CD14-positive monocyte (primary cell): Measurements from ENCODE around the gene PFDN2. TPM values are rescaled to one million over a fixed set of nuclear protein-coding genes. Genes with fewer than 3 reads are reported as not detected.
"Not testable (repeated sequence)": the region's sequence is repeated elsewhere in the genome, so short reads cannot be mapped to it uniquely, and the experiment has no call there.

Experiments
- DNase-seq, 3 donors: peaks; one replicate each; pipeline ENCODE4 v3.0.0-alpha.2; 2011 to 2022
- H2AFZ ChIP-seq: 2 replicates; pipeline ENCODE4 v1.6.0; 2012; ENCODE audit warnings: mild to moderate bottlenecking, low read depth, low read length, inconsistent platforms; ENCODE audit not compliant: insufficient read depth, poor library complexity, severe bottlenecking
- H3K27ac ChIP-seq, 2 donors: 1 replicate in 1 of 2; 2 replicates in 1 of 2; pipeline ENCODE4 v1.5.1; 2012 to 2013; ENCODE audit warnings: low read length in 2 of 2, control low read depth in 1 of 2, inconsistent platforms in 1 of 2, low read depth in 1 of 2, mild to moderate bottlenecking in 1 of 2
- H3K27me3 ChIP-seq, 2 donors: one replicate each; pipeline versions ENCODE4 v1.6.0 to v1.6.1; 2011 to 2013; ENCODE audit warnings: low read length in 2 of 2; ENCODE audit not compliant: control insufficient read depth in 2 of 2, insufficient read depth in 2 of 2
- H3K36me3 ChIP-seq, 2 donors: replicated peaks in 1 of 2; 1 replicate in 1 of 2; 2 replicates in 1 of 2; pipeline versions ENCODE4 v1.5.1 to v1.6.1; 2012 to 2013; ENCODE audit warnings: low read length in 2 of 2, control low read depth in 1 of 2, inconsistent platforms in 1 of 2, mild to moderate bottlenecking in 1 of 2; ENCODE audit not compliant: insufficient read depth in 2 of 2, control insufficient read depth in 1 of 2
- H3K4me1 ChIP-seq, 2 donors: 1 replicate in 1 of 2; 2 replicates in 1 of 2; pipeline versions ENCODE4 v1.5.1 to v1.6.1; 2012 to 2013; ENCODE audit warnings: low read length in 2 of 2, control low read depth in 1 of 2, inconsistent platforms in 1 of 2, mild to moderate bottlenecking in 1 of 2, moderate library complexity in 1 of 2; ENCODE audit not compliant: insufficient read depth in 2 of 2, control insufficient read depth in 1 of 2
- H3K4me2 ChIP-seq: replicated peaks from 2 replicates; pipeline ENCODE3; 2012; ENCODE audit warnings: low read length, moderate library complexity, mild to moderate bottlenecking; ENCODE audit not compliant: poor library complexity, severe bottlenecking; ENCODE audit errors: extremely low read depth
- H3K4me3 ChIP-seq, 3 experiments: fragments of 200-600 bp in 1 of 3; sonication (generic) in 1 of 3; replicated peaks in 1 of 3; 1 replicate in 2 of 3; 2 replicates in 1 of 3; pipeline ENCODE4 v1.5.1; 2011 to 2013; ENCODE audit warnings: low read length in 3 of 3, mild to moderate bottlenecking in 3 of 3, control low read depth in 2 of 3, low read depth in 2 of 3, inconsistent platforms in 1 of 3, moderate library complexity in 1 of 3
- H3K79me2 ChIP-seq: 2 replicates; pipeline ENCODE4 v1.6.0; 2012; ENCODE audit warnings: mild to moderate bottlenecking, control low read depth, inconsistent platforms, low read length, moderate library complexity; ENCODE audit not compliant: insufficient read depth
- H3K9ac ChIP-seq: 2 replicates; pipeline ENCODE4 v1.6.0; 2017; ENCODE audit warnings: low read length, mild to moderate bottlenecking; ENCODE audit not compliant: insufficient read depth, poor library complexity, severe bottlenecking
- H3K9me3 ChIP-seq, 2 donors: replicated peaks in 1 of 2; 1 replicate in 1 of 2; 2 replicates in 1 of 2; pipeline versions ENCODE4 v1.5.1 to v1.6.1; 2012 to 2013; ENCODE audit warnings: low read length in 2 of 2, control low read depth in 1 of 2; ENCODE audit not compliant: control insufficient read depth in 1 of 2, insufficient read depth in 1 of 2
- H4K20me1 ChIP-seq: 2 replicates; pipeline ENCODE4 v1.6.0; 2012; ENCODE audit warnings: mild to moderate bottlenecking, low read length, control low read depth, moderate library complexity; ENCODE audit not compliant: insufficient read depth
- H3K27ac Mint-ChIP-seq, 7 donors: one replicate each; pipeline ENCODE4 v1.8.0; 2020; ENCODE audit warnings: mild to moderate bottlenecking in 7 of 7, mixed read lengths in 7 of 7, moderate library complexity in 6 of 7, inconsistent platforms in 2 of 7
- H3K27me3 Mint-ChIP-seq, 3 donors: one replicate each; pipeline ENCODE4 v1.8.0; 2021 to 2022; ENCODE audit warnings: low read depth in 3 of 3, mild to moderate bottlenecking in 3 of 3, mixed read lengths in 3 of 3, moderate library complexity in 3 of 3, inconsistent platforms in 1 of 3
- H3K36me3 Mint-ChIP-seq, 2 donors: one replicate each; pipeline ENCODE4 v1.8.0; 2020; ENCODE audit warnings: mixed read lengths in 2 of 2, inconsistent platforms in 1 of 2, mild to moderate bottlenecking in 1 of 2
- H3K4me1 Mint-ChIP-seq: one replicate; pipeline ENCODE4 v1.8.0; 2020; ENCODE audit warnings: mild to moderate bottlenecking, mixed read lengths
- H3K4me3 Mint-ChIP-seq, 2 donors: one replicate each; pipeline ENCODE4 v1.8.0; 2020; ENCODE audit warnings: mild to moderate bottlenecking in 2 of 2, mixed read lengths in 2 of 2, moderate library complexity in 1 of 2
- H3K9me3 Mint-ChIP-seq, 7 donors: one replicate each; pipeline ENCODE4 v1.8.0; 2020 to 2022; ENCODE audit warnings: mixed read lengths in 7 of 7, mild to moderate bottlenecking in 6 of 7, moderate library complexity in 6 of 7, inconsistent platforms in 2 of 7
- WGBS: methylation state at CpG from one replicate; pipeline ENCODE4 v1.1.5; 2013; ENCODE audit warnings: missing lambda C conversion rate; ENCODE audit not compliant: insufficient coverage; 5-methylcytosine and 5-hydroxymethylcytosine counted together
- intact Hi-C, 2 donors: fragments of 100-400 bp; cut with micrococcal nuclease; formaldehyde crosslinking; loops; one replicate each; pipeline versions ENCODE4 v1.15.0 to v1.15.1; 2023
- polyA plus RNA-seq, 3 donors: library from polyadenylated mRNA; depleted of rRNA in 1 of 3; unstranded in 2 of 3; stranded (reverse) in 1 of 3; fragments of 300-500 nt in 2 of 3; fragments of >200 nt in 1 of 3; fragmentation: Illumina TruSeq in 2 of 3; gene quantifications; 1 replicate in 2 of 3; 2 replicates in 1 of 3; pipeline ENCODE4 v1.2.3, GENCODE V29; 2012 to 2021
- TF ChIP-seq, protein P1 (sequence below): fragments of 200-600 bp; IDR thresholded peaks from one replicate; pipeline ENCODE4 v1.8.0; 2022; ENCODE audit warnings: antibody characterized with exemption, mild to moderate bottlenecking

The PFDN2 gene
- polyA plus RNA-seq, 3 donors, result 59.1 to 80.7 (median 65.6) TPM

DNA sequence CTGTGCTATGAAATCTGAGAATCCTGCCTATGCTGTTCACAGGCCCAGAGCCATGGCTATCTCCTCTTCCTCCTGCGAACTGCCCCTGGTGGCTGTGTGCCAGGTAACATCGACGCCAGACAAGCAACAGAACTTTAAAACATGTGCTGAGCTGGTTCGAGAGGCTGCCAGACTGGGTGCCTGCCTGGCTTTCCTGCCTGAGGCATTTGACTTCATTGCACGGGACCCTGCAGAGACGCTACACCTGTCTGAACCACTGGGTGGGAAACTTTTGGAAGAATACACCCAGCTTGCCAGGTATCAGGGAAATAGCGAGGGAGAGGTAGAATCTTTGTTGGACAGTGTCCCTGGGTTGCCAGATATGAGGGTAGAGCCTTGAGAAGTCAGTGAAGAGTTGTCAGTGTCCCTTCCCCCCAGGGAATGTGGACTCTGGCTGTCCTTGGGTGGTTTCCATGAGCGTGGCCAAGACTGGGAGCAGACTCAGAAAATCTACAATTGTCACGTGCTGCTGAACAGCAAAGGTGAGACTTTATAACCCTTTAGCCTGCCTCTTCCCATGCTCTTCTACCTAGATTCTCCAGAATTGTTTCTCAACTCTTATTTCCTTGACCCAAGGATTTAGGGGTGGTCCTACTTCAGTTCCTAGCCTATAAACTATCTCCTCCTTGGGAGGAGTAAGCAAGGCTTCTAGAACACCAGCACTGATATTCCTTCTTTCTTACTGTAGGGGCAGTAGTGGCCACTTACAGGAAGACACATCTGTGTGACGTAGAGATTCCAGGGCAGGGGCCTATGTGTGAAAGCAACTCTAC lies 1.5 kb upstream of the PFDN2 start:
- Histone ChIP-seq H3K27me3 (no peaks in the 10 kb centered on the region), H3K4me3 (peak overlapping the region in 2 of 3 experiments; percentile 86 to 100), H3K4me2 (peak overlapping the region; percentile 97), H3K9ac (no peak overlapping the region), H4K20me1 (peaks cover 33% of the 10 kb centered on the region), H3K36me3 (peaks cover 30 to 40% of the 10 kb centered on the region in 2 donors), H2AFZ (no peak overlapping the region), H3K9me3 (no peaks in the 10 kb centered on the region), H3K4me1 (peaks cover 70 to 86% of the 10 kb centered on the region in 2 donors), H3K79me2 (peaks cover 72% of the 10 kb centered on the region), H3K27ac (peak overlapping the region; percentile 18 to 99)
- H3K27me3 Mint-ChIP-seq, result no peaks in the 10 kb centered on the region
- H3K4me3 Mint-ChIP-seq, result peak overlapping the region; percentile 90 to 95
- H3K36me3 Mint-ChIP-seq, result peaks cover 36 to 49% of the 10 kb centered on the region in 2 donors
- peaks cover 0 to 2% (median 0%) of the 10 kb centered on the region in 7 donors for H3K9me3 Mint-ChIP-seq
- WGBS, result 63% methylated on average over 9 of the region's 10 CpGs
- peak overlapping the region; percentile 89 to 98 (median 94) for H3K27ac Mint-ChIP-seq
- TF ChIP-seq, protein P1, sequence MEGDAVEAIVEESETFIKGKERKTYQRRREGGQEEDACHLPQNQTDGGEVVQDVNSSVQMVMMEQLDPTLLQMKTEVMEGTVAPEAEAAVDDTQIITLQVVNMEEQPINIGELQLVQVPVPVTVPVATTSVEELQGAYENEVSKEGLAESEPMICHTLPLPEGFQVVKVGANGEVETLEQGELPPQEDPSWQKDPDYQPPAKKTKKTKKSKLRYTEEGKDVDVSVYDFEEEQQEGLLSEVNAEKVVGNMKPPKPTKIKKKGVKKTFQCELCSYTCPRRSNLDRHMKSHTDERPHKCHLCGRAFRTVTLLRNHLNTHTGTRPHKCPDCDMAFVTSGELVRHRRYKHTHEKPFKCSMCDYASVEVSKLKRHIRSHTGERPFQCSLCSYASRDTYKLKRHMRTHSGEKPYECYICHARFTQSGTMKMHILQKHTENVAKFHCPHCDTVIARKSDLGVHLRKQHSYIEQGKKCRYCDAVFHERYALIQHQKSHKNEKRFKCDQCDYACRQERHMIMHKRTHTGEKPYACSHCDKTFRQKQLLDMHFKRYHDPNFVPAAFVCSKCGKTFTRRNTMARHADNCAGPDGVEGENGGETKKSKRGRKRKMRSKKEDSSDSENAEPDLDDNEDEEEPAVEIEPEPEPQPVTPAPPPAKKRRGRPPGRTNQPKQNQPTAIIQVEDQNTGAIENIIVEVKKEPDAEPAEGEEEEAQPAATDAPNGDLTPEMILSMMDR, result peak; percentile 76
- intact Hi-C loops, result loop anchor here in 1 of 2 donors (2.0 to 5.0 kb wide), 3 partner anchors 14 to 52 kb away; partner anchors contain the start of genes ARHGAP30, DEDD and UFC1
- peak; percentile 59 to 86 (median 72) for DNase-seq
- H3K4me1 Mint-ChIP-seq, result peaks cover 81% of the 10 kb centered on the region

DNA sequence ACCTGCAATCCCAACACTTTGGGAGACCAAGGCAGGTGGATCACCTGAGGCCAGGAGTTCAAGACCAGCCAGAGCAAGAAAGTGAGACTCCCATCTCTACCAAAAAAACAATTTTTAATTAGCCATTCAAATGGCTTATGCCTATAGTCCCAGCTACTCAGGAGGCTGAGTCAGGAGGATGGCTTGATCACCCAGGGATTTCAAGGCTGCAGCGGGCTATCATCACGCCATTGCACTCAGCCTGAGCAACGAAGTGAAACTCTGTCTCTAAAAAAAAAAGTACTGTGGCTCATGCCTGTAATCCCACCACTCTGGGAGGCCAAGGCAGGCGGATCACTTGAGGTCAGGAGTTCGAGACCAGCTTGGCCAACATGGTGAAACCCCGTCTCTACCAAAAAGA lies 1.9 kb downstream of the PFDN2 start:
- H3K9me3 Mint-ChIP-seq, H3K4me3 Mint-ChIP-seq: not testable (repeated sequence)
- H3K4me1 ChIP-seq, result peaks cover 66 to 89% of the 10 kb centered on the region in 2 donors

More for the DNA sequence above, 1.9 kb downstream of the PFDN2 start:
- H3K9ac ChIP-seq, H3K9me3 ChIP-seq, H3K27me3 Mint-ChIP-seq, DNase-seq, H2AFZ ChIP-seq, H3K27me3 ChIP-seq, H3K4me3 ChIP-seq: not testable (repeated sequence)
- peak overlapping the region; percentile 97 for H3K4me2 ChIP-seq
- H3K36me3 ChIP-seq, result peaks cover 7 to 12% of the 10 kb centered on the region in 2 donors
- peak overlapping the region in 1 of 2 donors; percentile 99 for H3K27ac ChIP-seq
- intact Hi-C loops, result loop anchor here in 1 of 2 donors (5.0 kb wide), 2 partner anchors 36 to 49 kb away; partner anchors contain the start of genes ARHGAP30 and UFC1
- Mint-ChIP-seq H3K36me3 (peaks cover 11 to 25% of the 10 kb centered on the region in 2 donors), H3K4me1 (peaks cover 87% of the 10 kb centered on the region), H3K27ac (peak overlapping the region in 6 of 7 donors; percentile 11 to 94 (median 85))
- peaks cover 54% of the 10 kb centered on the region for H4K20me1 ChIP-seq
- WGBS, result 86% methylated on average over 6 of the region's 6 CpGs
- H3K79me2 ChIP-seq, result peaks cover 99% of the 10 kb centered on the region
